Measurements from ENCODE around the gene INKA1. TPM values are rescaled to one million over a fixed set of nuclear protein-coding genes. Genes with fewer than 3 reads are reported as not detected.

INKA1 gene
- polyA plus RNA-seq, 1 donor = 4.6 TPM

- no peak for DNase-seq
- 41% methylated on average over 3 of the region's 50 CpGs for WGBS (ENCODE audit: insufficient coverage, low lambda C conversion rate)
- Histone ChIP-seq H3K36me3 (ENCODE audit: control insufficient read depth, insufficient read depth, low read length) (peaks cover 15% of the 10 kb centered on the region), H3K4me1 (ENCODE audit: control insufficient read depth, insufficient read depth, low read length) (peaks cover 13% of the 10 kb centered on the region), H3K4me3 (ENCODE audit: low read length) (peak overlapping the region; percentile 84), H3K27me3 (ENCODE audit: control insufficient read depth, insufficient read depth, low read length) (no peaks in the 10 kb centered on the region), H3K27ac (ENCODE audit: low read length) (peak overlapping the region; percentile 88), H3K9me3 (ENCODE audit: control insufficient read depth, low read depth, low read length) (peaks cover 3% of the 10 kb centered on the region)
These were observed 17.3 kb upstream of the INKA1 start for GRCh38 chr3:49785565-49786356.

- H3K36me3 ChIP-seq (ENCODE audit: control insufficient read depth, insufficient read depth, low read length) = peaks cover 12% of the 10 kb centered on the region
- no CpG with 5 or more reads among the region's 55 CpGs for WGBS (ENCODE audit: insufficient coverage, low lambda C conversion rate)
- H3K27ac ChIP-seq (ENCODE audit: low read length) = peak within 1 kb of the TSS; percentile 88
These were observed 16.5 kb upstream of the INKA1 start, which contains the start of gene IP6K1 for GRCh38 chr3:49786357-49787181. Gene IP6K1 (minus strand): TSS chr3:49786542. CDS start chr3:49748040, 38,502 bp downstream.

GRCh38 chr3:49787182-49787464 is 15.9 kb upstream of the INKA1 start:
- no CpG with 5 or more reads among the region's 3 CpGs for WGBS (ENCODE audit: insufficient coverage, low lambda C conversion rate)
- peaks cover 13% of the 10 kb centered on the region for H3K4me1 ChIP-seq (ENCODE audit: control insufficient read depth, insufficient read depth, low read length)
- peaks cover 2% of the 10 kb centered on the region for H3K27me3 ChIP-seq (ENCODE audit: control insufficient read depth, insufficient read depth, low read length)
- H3K4me3 ChIP-seq (ENCODE audit: low read length) = peak overlapping the region; percentile 84
- peaks cover 9% of the 10 kb centered on the region for H3K36me3 ChIP-seq (ENCODE audit: control insufficient read depth, insufficient read depth, low read length)
- no peak for DNase-seq
- peak overlapping the region; percentile 65 for H3K27ac ChIP-seq (ENCODE audit: low read length)
- peaks cover 3% of the 10 kb centered on the region for H3K9me3 ChIP-seq (ENCODE audit: control insufficient read depth, low read depth, low read length)

More at GRCh38 chr3:49786357-49787181, 16.5 kb upstream of the INKA1 start, which contains the start of gene IP6K1:
- peak; percentile 100 for DNase-seq
- peaks cover 2% of the 10 kb centered on the region for H3K27me3 ChIP-seq (ENCODE audit: control insufficient read depth, insufficient read depth, low read length)
- peak within 1 kb of the TSS; percentile 84 for H3K4me3 ChIP-seq (ENCODE audit: low read length)
- H3K4me1 ChIP-seq (ENCODE audit: control insufficient read depth, insufficient read depth, low read length) = peaks cover 13% of the 10 kb centered on the region
- H3K9me3 ChIP-seq (ENCODE audit: control insufficient read depth, low read depth, low read length) = peaks cover 3% of the 10 kb centered on the region

- Histone ChIP-seq H3K4me1 (ENCODE audit: control insufficient read depth, insufficient read depth, low read length) (peaks cover 13% of the 10 kb centered on the region), H3K4me3 (ENCODE audit: low read length) (no peak overlapping the region), H3K36me3 (ENCODE audit: control insufficient read depth, insufficient read depth, low read length) (peaks cover 5% of the 10 kb centered on the region), H3K27me3 (ENCODE audit: control insufficient read depth, insufficient read depth, low read length) (peaks cover 2% of the 10 kb centered on the region), H3K27ac (ENCODE audit: low read length) (no peak overlapping the region), H3K9me3 (ENCODE audit: control insufficient read depth, low read depth, low read length) (peaks cover 3% of the 10 kb centered on the region)
- no peak for DNase-seq
- whole genome bisulfite sequencing (ENCODE audit: insufficient coverage, low lambda C conversion rate) = no CpG with 5 or more reads among the region's 5 CpGs
These were observed 15.5 kb upstream of the INKA1 start for GRCh38 chr3:49787536-49787935.

GRCh38 chr3:49788056-49788455 is 15.0 kb upstream of the INKA1 start:
- Histone ChIP-seq H3K27ac (ENCODE audit: low read length) (no peak overlapping the region), H3K4me1 (ENCODE audit: control insufficient read depth, insufficient read depth, low read length) (peaks cover 13% of the 10 kb centered on the region)
- no peak for DNase-seq

GRCh38 chr3:49790626-49791411 is 12.2 kb upstream of the INKA1 start:
- no CpG with 5 or more reads among the region's 9 CpGs for WGBS (ENCODE audit: insufficient coverage, low lambda C conversion rate)
- H3K9me3 ChIP-seq (ENCODE audit: control insufficient read depth, low read depth, low read length) = peaks cover 3% of the 10 kb centered on the region
- no peak overlapping the region for H3K4me3 ChIP-seq (ENCODE audit: low read length)
- DNase-seq = no peak
- peaks cover 2% of the 10 kb centered on the region for H3K27me3 ChIP-seq (ENCODE audit: control insufficient read depth, insufficient read depth, low read length)
- H3K27ac ChIP-seq (ENCODE audit: low read length) = no peak overlapping the region
- H3K36me3 ChIP-seq (ENCODE audit: control insufficient read depth, insufficient read depth, low read length) = no peaks in the 10 kb centered on the region
- H3K4me1 ChIP-seq (ENCODE audit: control insufficient read depth, insufficient read depth, low read length) = peaks cover 7% of the 10 kb centered on the region

More at GRCh38 chr3:49788056-49788455, 15.0 kb upstream of the INKA1 start:
- Histone ChIP-seq H3K36me3 (ENCODE audit: control insufficient read depth, insufficient read depth, low read length) (peaks cover 5% of the 10 kb centered on the region), H3K9me3 (ENCODE audit: control insufficient read depth, low read depth, low read length) (peaks cover 3% of the 10 kb centered on the region), H3K4me3 (ENCODE audit: low read length) (no peak overlapping the region), H3K27me3 (ENCODE audit: control insufficient read depth, insufficient read depth, low read length) (peaks cover 2% of the 10 kb centered on the region)
- no CpG with 5 or more reads among the region's 2 CpGs for WGBS (ENCODE audit: insufficient coverage, low lambda C conversion rate)

GRCh38 chr3:49791571-49791970 is 11.5 kb upstream of the INKA1 start:
- H3K27ac ChIP-seq (ENCODE audit: low read length) = no peak overlapping the region
- peaks cover 7% of the 10 kb centered on the region for H3K4me1 ChIP-seq (ENCODE audit: control insufficient read depth, insufficient read depth, low read length)
- no peaks in the 10 kb centered on the region for H3K36me3 ChIP-seq (ENCODE audit: control insufficient read depth, insufficient read depth, low read length)
- no peak overlapping the region for H3K4me3 ChIP-seq (ENCODE audit: low read length)
- no peak for DNase-seq
- peaks cover 2% of the 10 kb centered on the region for H3K27me3 ChIP-seq (ENCODE audit: control insufficient read depth, insufficient read depth, low read length)
- peaks cover 3% of the 10 kb centered on the region for H3K9me3 ChIP-seq (ENCODE audit: control insufficient read depth, low read depth, low read length)
- WGBS (ENCODE audit: insufficient coverage, low lambda C conversion rate) = no CpG with 5 or more reads among the region's 4 CpGs

GRCh38 chr3:49792371-49793150 is 10.5 kb upstream of the INKA1 start:
- no CpG with 5 or more reads among the region's 10 CpGs for WGBS (ENCODE audit: insufficient coverage, low lambda C conversion rate)
- DNase-seq = no peak
- peaks cover 3% of the 10 kb centered on the region for H3K9me3 ChIP-seq (ENCODE audit: control insufficient read depth, low read depth, low read length)

GRCh38 chr3:49793486-49794085 is 9.5 kb upstream of the INKA1 start:
- Histone ChIP-seq H3K27ac (ENCODE audit: low read length) (no peak overlapping the region), H3K9me3 (ENCODE audit: control insufficient read depth, low read depth, low read length) (peaks cover 3% of the 10 kb centered on the region), H3K27me3 (ENCODE audit: control insufficient read depth, insufficient read depth, low read length) (peaks cover 2% of the 10 kb centered on the region), H3K36me3 (ENCODE audit: control insufficient read depth, insufficient read depth, low read length) (no peaks in the 10 kb centered on the region), H3K4me1 (ENCODE audit: control insufficient read depth, insufficient read depth, low read length) (no peaks in the 10 kb centered on the region), H3K4me3 (ENCODE audit: low read length) (no peak overlapping the region)
- WGBS (ENCODE audit: insufficient coverage, low lambda C conversion rate) = no CpG with 5 or more reads among the region's 13 CpGs
- DNase-seq = no peak

More at GRCh38 chr3:49792371-49793150, 10.5 kb upstream of the INKA1 start:
- Histone ChIP-seq H3K4me3 (ENCODE audit: low read length) (no peak overlapping the region), H3K36me3 (ENCODE audit: control insufficient read depth, insufficient read depth, low read length) (no peaks in the 10 kb centered on the region), H3K4me1 (ENCODE audit: control insufficient read depth, insufficient read depth, low read length) (no peaks in the 10 kb centered on the region), H3K27me3 (ENCODE audit: control insufficient read depth, insufficient read depth, low read length) (peaks cover 2% of the 10 kb centered on the region), H3K27ac (ENCODE audit: low read length) (no peak overlapping the region)

Measured in large intestine (tissue), 3 donors.